Epidermal melanocyte (primary cell): ENCODE results near the gene EFCAB13.

Source experiments
- DNase-seq: peaks from one replicate; pipeline ENCODE4 v3.0.0; 2011; ENCODE audit warnings: low spot score; ENCODE audit not compliant: insufficient read length

The EFCAB13 gene

DNA sequence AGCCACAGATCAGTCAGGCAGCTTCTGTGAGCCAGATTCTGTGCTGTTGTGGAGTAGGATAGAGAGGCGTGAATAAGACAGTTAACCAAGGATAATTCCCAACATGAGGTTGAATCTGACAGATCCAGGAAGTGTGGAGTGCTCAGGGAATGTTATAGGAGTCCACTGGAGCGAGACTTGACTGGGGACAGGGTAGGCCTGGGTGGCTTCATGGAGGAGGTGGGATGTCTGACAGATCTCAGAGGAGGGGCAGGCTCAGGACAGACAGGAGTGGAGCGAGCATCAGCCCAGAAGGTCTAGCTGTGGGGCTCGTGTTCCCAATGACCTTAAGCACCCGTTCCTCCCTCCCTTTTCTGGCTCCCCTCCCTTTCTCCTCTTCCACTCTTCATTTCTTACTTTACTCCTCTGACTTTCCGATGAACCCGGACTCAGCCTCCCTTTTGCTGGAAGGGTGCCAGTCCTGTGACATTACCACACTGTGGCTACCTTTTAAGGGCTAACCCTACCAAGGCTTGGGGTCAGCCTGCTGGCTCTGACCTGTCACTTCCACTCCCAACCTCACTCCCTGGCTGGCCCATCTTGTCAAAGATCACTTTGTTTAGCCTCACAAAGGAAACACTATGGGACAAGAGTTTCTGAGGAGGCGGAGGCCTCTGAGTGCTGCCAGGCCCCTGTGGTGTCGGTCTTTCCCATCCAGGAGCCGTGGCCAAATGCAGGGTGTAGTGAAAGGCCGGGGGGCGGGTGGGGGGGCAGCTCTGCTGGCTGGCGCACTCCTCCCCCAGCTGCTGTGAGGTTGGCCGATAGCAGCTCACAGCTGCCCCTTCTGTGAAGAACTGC lies 28.5 kb upstream of the EFCAB13 start:
- DNase-seq, result peak; percentile 45

GRCh38 chr17:47295874-47296255 lies 27.9 kb upstream of the EFCAB13 start:
- no peak for DNase-seq

- no peak for DNase-seq
Observed at GRCh38 chr17:47297661-47298400, 25.9 kb upstream of the EFCAB13 start.

DNA sequence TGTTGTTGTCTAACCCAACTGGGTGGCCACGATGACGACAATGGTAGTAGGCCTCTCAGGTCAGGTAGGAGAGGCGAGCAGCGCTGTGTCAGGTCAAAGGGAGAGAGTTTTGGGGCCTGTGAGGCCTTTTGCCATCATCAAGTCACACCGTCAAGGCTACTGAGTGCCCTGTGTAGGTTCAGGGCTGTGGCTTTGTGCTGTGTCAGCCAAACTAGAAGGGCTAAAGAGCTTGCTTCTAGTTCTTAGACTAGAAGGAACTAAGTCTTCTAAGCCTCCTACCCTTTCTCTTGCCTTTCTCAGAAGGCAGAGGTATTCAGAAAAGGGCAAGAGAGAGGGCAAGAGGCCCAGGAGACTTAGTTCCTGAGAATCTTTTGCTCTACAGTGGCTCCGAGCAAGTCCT lies 25.0 kb upstream of the EFCAB13 start:
- no peak for DNase-seq

DNA sequence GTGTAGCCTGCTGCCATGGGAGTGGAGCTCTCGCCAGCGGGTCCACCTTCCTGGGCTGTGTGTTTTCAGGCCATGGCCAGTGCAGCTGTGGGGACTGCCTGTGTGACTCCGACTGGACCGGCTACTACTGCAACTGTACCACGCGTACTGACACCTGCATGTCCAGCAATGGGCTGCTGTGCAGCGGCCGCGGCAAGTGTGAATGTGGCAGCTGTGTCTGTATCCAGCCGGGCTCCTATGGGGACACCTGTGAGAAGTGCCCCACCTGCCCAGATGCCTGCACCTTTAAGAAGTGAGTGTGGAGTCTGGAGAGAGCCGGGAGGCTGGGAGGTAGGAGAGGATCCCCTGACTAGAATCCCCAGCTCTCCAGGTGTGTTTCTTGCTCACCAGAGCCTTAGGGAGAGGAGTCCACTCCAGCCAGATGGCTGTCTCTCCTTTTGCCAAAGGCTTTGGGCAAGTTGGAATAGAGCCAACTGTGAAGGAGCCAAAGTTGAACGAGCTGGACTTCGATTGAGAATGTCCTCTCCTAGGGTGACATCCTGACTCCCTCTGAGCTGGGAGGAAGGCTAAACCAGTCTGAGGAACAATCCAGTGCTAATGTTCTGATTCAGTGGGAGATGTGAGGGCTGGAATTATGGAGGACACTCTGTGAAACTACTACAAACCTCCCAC lies 24.4 kb upstream of the EFCAB13 start:
- no peak for DNase-seq

DNA sequence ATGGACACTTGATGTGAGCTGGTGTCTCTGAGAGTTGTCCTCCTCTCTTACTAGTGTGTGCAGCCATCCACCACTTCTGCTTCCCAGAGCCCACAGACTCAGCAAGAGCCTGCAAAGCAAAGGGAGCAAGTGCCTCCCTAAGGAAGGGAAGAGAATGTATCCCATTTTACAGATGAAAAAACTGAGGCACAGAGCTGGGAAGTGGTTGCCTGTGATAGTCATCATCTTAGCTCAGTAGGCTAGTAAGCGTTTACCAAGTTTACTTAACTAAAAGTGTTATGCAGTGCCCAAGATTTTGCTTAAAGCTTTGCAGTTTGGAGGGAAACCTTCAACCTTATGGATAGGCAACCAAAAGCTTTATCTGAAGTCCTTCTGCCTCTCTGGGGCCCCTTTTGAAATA lies 23.0 kb upstream of the EFCAB13 start:
- DNase-seq, result no peak

DNA sequence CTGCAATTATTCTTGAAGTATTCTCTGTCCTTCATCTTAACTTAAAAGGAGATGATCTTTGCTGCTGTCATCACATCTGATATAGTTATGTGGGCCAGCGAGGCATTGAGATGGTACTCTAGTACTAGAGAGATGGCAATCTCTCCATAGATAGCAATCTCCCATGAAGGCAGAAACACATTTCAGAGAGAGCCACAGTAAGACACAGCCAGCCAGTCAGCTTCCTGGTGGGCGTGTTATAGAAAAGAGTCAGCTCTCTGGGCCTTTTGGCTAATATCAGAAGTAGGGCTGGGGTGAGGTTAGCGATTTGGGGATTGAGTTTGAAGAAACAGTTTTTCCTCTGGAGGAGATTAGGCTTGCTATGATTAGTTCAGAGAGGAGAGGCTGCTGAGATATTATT lies 22.6 kb upstream of the EFCAB13 start:
- DNase-seq, result no peak

- DNase-seq, result no peak
Observed at GRCh38 chr17:47301831-47302230, 21.9 kb upstream of the EFCAB13 start.

GRCh38 chr17:47304186-47304585 lies 19.6 kb upstream of the EFCAB13 start:
- DNase-seq, result no peak

DNA sequence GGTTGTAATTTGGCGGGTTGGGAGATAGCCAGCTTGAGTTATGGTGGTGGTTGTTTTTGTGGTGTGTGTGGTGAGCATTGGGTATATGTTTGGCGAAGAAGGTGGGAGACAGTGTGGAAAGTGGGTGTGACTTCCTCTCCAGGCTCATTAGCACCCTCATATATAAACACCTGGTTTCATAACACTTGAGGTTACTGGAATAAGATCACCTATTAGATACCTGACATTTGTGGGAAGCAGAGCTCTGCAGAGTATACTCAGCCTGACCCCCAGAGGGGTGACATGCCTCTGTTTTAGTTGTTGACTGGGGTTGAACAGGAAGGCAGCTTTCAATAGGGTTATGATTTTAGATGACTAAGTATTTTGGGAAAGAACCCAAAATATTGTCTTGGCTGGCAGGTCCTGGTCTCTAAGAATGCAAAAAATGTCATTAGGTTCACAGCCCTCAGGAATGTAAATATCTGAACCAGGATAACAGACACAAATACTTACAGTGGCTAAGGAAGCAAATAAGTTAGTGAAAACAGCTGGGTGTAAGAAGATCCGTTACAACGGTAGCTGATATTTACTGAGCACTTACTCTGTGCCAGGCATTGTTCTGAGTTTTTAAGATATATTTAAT lies 18.3 kb upstream of the EFCAB13 start:
- peak; percentile 52 for DNase-seq

- no peak for DNase-seq
Observed at GRCh38 chr17:47310186-47310733, 13.5 kb upstream of the EFCAB13 start.

- DNase-seq, result no peak
Observed at GRCh38 chr17:47311420-47311819, 12.3 kb upstream of the EFCAB13 start.

DNA sequence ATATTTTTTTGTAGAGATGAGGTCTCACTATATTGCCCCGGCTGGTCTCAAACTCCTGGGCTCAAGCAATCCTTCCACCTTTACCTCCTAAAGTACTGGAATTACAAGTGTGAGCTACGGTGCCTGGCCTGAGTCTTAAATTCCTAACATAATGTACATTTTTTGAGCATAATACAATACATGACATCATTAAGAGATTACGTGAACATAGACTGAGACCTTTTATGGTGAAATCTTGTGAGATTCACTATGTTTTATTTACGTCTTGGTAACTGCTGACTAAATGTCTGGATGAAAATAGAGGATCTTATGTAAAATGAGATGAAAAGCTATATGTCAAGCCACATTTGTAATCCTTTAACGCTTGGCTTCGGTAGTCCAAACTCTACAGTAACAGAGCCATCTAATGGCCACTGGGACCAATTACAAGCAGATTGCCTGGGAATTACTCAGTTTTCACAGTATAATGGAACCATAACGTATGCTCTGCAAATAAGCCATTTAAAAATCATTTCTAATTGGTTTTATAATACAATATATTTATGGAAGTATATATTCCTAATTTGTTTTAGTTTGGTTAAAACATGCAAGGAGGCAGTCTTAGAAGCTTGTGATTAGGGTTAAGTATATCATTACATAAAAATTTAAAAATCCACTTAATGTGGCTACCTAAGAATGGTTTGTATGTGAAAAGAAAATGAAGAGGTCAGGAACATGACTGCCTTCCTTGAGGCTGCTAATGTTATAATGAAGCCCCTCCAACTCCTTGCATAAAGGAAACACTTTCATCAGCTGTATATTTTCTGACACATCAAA lies 8.1 kb upstream of the EFCAB13 start:
- peak; percentile 43 for DNase-seq

- no peak for DNase-seq
Observed at GRCh38 chr17:47316311-47316710, 7.4 kb upstream of the EFCAB13 start.

- DNase-seq, result no peak
Observed at GRCh38 chr17:47317119-47317518, 6.6 kb upstream of the EFCAB13 start.

- no peak for DNase-seq
Observed at GRCh38 chr17:47318197-47318918, 5.4 kb upstream of the EFCAB13 start.

- no peak for DNase-seq
Observed at GRCh38 chr17:47320879-47321502, 2.8 kb upstream of the EFCAB13 start.

DNA sequence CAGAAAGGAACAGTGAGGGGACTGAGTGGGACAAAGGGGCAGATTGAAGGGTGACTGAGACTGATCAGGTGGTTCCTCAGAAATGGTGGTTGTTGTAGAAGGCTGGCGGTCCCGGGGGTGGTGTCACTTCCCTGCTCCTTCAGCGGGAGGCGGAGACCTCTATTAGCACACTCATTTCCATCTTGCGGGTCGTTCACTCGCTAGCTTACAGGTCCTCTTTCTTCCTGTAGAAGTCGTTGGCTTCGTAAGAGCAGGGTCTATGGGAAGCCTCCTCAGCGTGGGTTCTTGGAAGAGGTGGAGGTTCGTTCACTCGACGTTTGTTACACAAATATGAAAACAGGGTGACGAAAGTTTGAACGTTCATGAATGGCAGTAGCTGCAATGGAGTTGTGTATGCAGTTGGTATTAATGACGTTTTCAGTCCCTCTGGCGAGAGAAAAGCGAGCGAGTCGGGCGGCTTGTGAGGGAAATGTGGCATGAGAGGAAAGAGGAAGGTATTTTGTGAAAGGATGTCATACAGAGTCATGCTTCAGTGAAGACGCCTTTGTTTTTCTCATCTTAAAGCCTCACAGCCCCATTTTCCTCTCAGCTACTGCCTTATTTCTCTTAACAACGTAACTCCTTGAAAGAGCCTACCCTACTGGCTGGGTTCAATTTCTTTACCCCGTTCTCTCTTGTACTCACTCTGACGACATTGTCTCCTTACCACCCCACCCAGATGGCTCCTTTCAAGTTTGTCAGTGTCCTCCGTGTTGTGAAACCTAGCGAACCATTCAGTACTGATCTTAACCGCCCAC lies 667 bp downstream of the EFCAB13 start:
- peak; percentile 18 for DNase-seq

DNA sequence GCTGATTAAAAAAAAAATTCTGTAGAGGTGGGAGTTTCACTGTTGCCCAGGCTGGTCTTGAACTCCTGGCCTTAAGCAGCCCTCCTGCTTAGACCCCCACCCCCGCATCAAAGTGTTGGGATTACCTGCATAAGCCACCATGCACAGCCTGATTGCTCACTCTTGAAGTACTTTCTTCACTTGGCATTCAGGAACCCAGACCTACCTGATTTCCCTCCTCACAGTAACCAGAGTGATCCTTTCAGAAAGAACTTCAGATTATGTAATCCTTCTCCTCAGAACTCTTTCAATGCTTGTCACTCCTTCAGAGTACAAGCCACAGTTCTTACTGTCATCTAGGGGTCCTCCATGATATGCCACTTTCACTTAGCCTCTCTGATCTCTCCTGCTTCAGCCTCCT lies 1.4 kb downstream of the EFCAB13 start:
- no peak for DNase-seq
